Measurements from ENCODE around the gene EAF2.

GRCh38 chr3:121870717-121871116, 35.7 kb downstream of the EAF2 start:
- no peak for TF ChIP-seq RFX5 (IDR thresholded peaks at IDR 0.05; ENCODE audit: low read depth, low read length)
- TF ChIP-seq USF2 (IDR thresholded peaks at IDR 0.05; ENCODE audit: low read depth, low read length), result no peak
- no peak for TF ChIP-seq USF2 (CRISPR knock-in tag; IDR thresholded peaks at IDR 0.05; ENCODE audit: borderline replicate concordance)
- TF ChIP-seq ATF7 (IDR thresholded peaks at IDR 0.05), result no peak
- TF ChIP-seq ATF7 (CRISPR knock-in tag; IDR thresholded peaks at IDR 0.05), result no peak
- TF ChIP-seq PHB2 (IDR thresholded peaks at IDR 0.05; ENCODE audit: partially characterized antibody), result no peak
- no peak for TF ChIP-seq ZNF101 (CRISPR knock-in tag; IDR thresholded peaks at IDR 0.05; ENCODE audit: borderline replicate concordance, low read depth)
- no peak for TF ChIP-seq ZFP82 (CRISPR knock-in tag; IDR thresholded peaks at IDR 0.05; ENCODE audit: borderline replicate concordance)
- no peak for TF ChIP-seq U2AF1 (optimal IDR thresholded peaks at IDR 0.05; ENCODE audit: low read depth, low read length)
- no peak for TF ChIP-seq PAX8 (CRISPR knock-in tag; IDR thresholded peaks at IDR 0.05; ENCODE audit: borderline replicate concordance)
- no peak for TF ChIP-seq CAMTA2 (CRISPR knock-in tag; IDR thresholded peaks at IDR 0.05; ENCODE audit: borderline replicate concordance)

All from HepG2 (cell line).